ENCODE results near the gene STEAP2. TPM values are rescaled to one million over a fixed set of nuclear protein-coding genes. Genes with fewer than 3 reads are reported as not detected.

STEAP2 gene
- total RNA-seq, 1 donor: 9.8 TPM

GRCh38 chr7:90212149-90212495 lies 582 bp downstream of the STEAP2 start:
- no peak for DNase-seq (ENCODE audit: insufficient read length, low spot score, missing footprints)
- Histone ChIP-seq H3K27ac (ENCODE audit: low read depth, low read length) (peak overlapping the region; percentile 44), H2AFZ (ENCODE audit: low read length) (peak overlapping the region; percentile 68), H3K79me2 (ENCODE audit: insufficient read depth, low read length) (peaks cover 36% of the 10 kb centered on the region), H3K36me3 (ENCODE audit: insufficient read depth, low read length) (no peaks in the 10 kb centered on the region), H3K9me3 (ENCODE audit: low read depth, low read length) (no peaks in the 10 kb centered on the region), H3K4me2 (ENCODE audit: insufficient read depth, low read length) (peak overlapping the region; percentile 96), H3K4me1 (ENCODE audit: insufficient read depth, low read length) (peaks cover 20% of the 10 kb centered on the region), H4K20me1 (ENCODE audit: insufficient read depth, low read length) (no peaks in the 10 kb centered on the region), H3K4me3 (ENCODE audit: insufficient read depth, low read length) (peak overlapping the region; percentile 78), H3K27me3 (ENCODE audit: insufficient read depth, low read length) (no peaks in the 10 kb centered on the region)
- TF ChIP-seq CTCF (IDR thresholded peaks at IDR 0.05; ENCODE audit: extremely low read depth, low read depth, low read length): no peak

GRCh38 chr7:90213521-90213920 lies 2.0 kb downstream of the STEAP2 start:
- Histone ChIP-seq H3K4me1 (ENCODE audit: insufficient read depth, low read length) (peaks cover 20% of the 10 kb centered on the region), H3K36me3 (ENCODE audit: insufficient read depth, low read length) (no peaks in the 10 kb centered on the region), H3K27ac (ENCODE audit: low read depth, low read length) (no peak overlapping the region), H2AFZ (ENCODE audit: low read length) (no peak overlapping the region), H3K9me3 (ENCODE audit: low read depth, low read length) (no peaks in the 10 kb centered on the region), H4K20me1 (ENCODE audit: insufficient read depth, low read length) (no peaks in the 10 kb centered on the region), H3K4me3 (ENCODE audit: insufficient read depth, low read length) (no peak overlapping the region), H3K27me3 (ENCODE audit: insufficient read depth, low read length) (no peaks in the 10 kb centered on the region), H3K4me2 (ENCODE audit: insufficient read depth, low read length) (peak overlapping the region; percentile 96), H3K79me2 (ENCODE audit: insufficient read depth, low read length) (peaks cover 48% of the 10 kb centered on the region)
- no peak for TF ChIP-seq CTCF (IDR thresholded peaks at IDR 0.05; ENCODE audit: extremely low read depth, low read depth, low read length)
- no peak for DNase-seq (ENCODE audit: insufficient read length, low spot score, missing footprints)

- Histone ChIP-seq H3K27ac (ENCODE audit: low read depth, low read length) (no peak overlapping the region), H3K4me3 (ENCODE audit: insufficient read depth, low read length) (no peak overlapping the region), H4K20me1 (ENCODE audit: insufficient read depth, low read length) (no peaks in the 10 kb centered on the region), H3K79me2 (ENCODE audit: insufficient read depth, low read length) (peaks cover 69% of the 10 kb centered on the region), H2AFZ (ENCODE audit: low read length) (no peak overlapping the region), H3K4me1 (ENCODE audit: insufficient read depth, low read length) (peaks cover 13% of the 10 kb centered on the region), H3K4me2 (ENCODE audit: insufficient read depth, low read length) (no peak overlapping the region), H3K27me3 (ENCODE audit: insufficient read depth, low read length) (no peaks in the 10 kb centered on the region), H3K36me3 (ENCODE audit: insufficient read depth, low read length) (no peaks in the 10 kb centered on the region), H3K9me3 (ENCODE audit: low read depth, low read length) (no peaks in the 10 kb centered on the region)
- DNase-seq (ENCODE audit: insufficient read length, low spot score, missing footprints): no peak
- TF ChIP-seq CTCF (IDR thresholded peaks at IDR 0.05; ENCODE audit: extremely low read depth, low read depth, low read length): no peak
These were observed 4.6 kb downstream of the STEAP2 start for GRCh38 chr7:90216080-90216674.

GRCh38 chr7:90216771-90217170 lies 5.2 kb downstream of the STEAP2 start:
- Histone ChIP-seq H3K9me3 (ENCODE audit: low read depth, low read length) (no peaks in the 10 kb centered on the region), H3K79me2 (ENCODE audit: insufficient read depth, low read length) (peaks cover 69% of the 10 kb centered on the region), H3K4me2 (ENCODE audit: insufficient read depth, low read length) (no peak overlapping the region), H3K4me1 (ENCODE audit: insufficient read depth, low read length) (peaks cover 11% of the 10 kb centered on the region), H3K4me3 (ENCODE audit: insufficient read depth, low read length) (no peak overlapping the region), H3K27me3 (ENCODE audit: insufficient read depth, low read length) (no peaks in the 10 kb centered on the region), H3K36me3 (ENCODE audit: insufficient read depth, low read length) (no peaks in the 10 kb centered on the region), H2AFZ (ENCODE audit: low read length) (no peak overlapping the region), H3K27ac (ENCODE audit: low read depth, low read length) (no peak overlapping the region), H4K20me1 (ENCODE audit: insufficient read depth, low read length) (no peaks in the 10 kb centered on the region)
- no peak for TF ChIP-seq CTCF (IDR thresholded peaks at IDR 0.05; ENCODE audit: extremely low read depth, low read depth, low read length)
- no peak for DNase-seq (ENCODE audit: insufficient read length, low spot score, missing footprints)

Data from osteoblast (primary cell).